Measurements from ENCODE around the gene VPS37C.
"Not testable (repeated sequence)": the region's sequence is repeated elsewhere in the genome, so short reads cannot be mapped to it uniquely, and the experiment has no call there.

VPS37C gene

GRCh38 chr11:61180205-61180604 is 19.0 kb upstream of the VPS37C start:
- in situ Hi-C loops (cut with MboI; ENCODE audit: low sequenced_read_pairs), result loop anchor here (25.0 kb wide), 1 partner anchor 343 kb away; the partner anchor contains the start of gene CCDC86

- in situ Hi-C loops (cut with MboI; ENCODE audit: low sequenced_read_pairs), result loop anchor here (25.0 kb wide), 1 partner anchor 339 kb away; the partner anchor contains the start of gene CCDC86
Observed at GRCh38 chr11:61176446-61176845, 15.2 kb upstream of the VPS37C start.

GRCh38 chr11:61174949-61175348 is 13.7 kb upstream of the VPS37C start:
- in situ Hi-C loops (cut with MboI; ENCODE audit: low sequenced_read_pairs), result loop anchor here (25.0 kb wide), 1 partner anchor 338 kb away; the partner anchor contains the start of gene CCDC86

GRCh38 chr11:61174273-61174672 is 13.0 kb upstream of the VPS37C start:
- in situ Hi-C loops (cut with MboI; ENCODE audit: low sequenced_read_pairs), result no loop called here

GRCh38 chr11:61173456-61173855 is 12.2 kb upstream of the VPS37C start:
- in situ Hi-C loops (cut with MboI; ENCODE audit: low sequenced_read_pairs), result no loop called here

- in situ Hi-C loops (cut with MboI; ENCODE audit: low sequenced_read_pairs), result no loop called here
Observed at GRCh38 chr11:61172888-61173287, 11.7 kb upstream of the VPS37C start.

GRCh38 chr11:61172356-61172755 is 11.1 kb upstream of the VPS37C start:
- in situ Hi-C loops (cut with MboI; ENCODE audit: low sequenced_read_pairs), result no loop called here

GRCh38 chr11:61171907-61172306 is 10.7 kb upstream of the VPS37C start:
- in situ Hi-C loops (cut with MboI; ENCODE audit: low sequenced_read_pairs), result no loop called here

GRCh38 chr11:61170566-61170965 is 9.3 kb upstream of the VPS37C start:
- in situ Hi-C loops (cut with MboI; ENCODE audit: low sequenced_read_pairs), result no loop called here

- in situ Hi-C loops (cut with MboI; ENCODE audit: low sequenced_read_pairs), result no loop called here
Observed at GRCh38 chr11:61168800-61169199, 7.6 kb upstream of the VPS37C start.

- in situ Hi-C loops (cut with MboI; ENCODE audit: low sequenced_read_pairs), result no loop called here
Observed at GRCh38 chr11:61168042-61168688, 6.9 kb upstream of the VPS37C start.

GRCh38 chr11:61166331-61166730 is 5.1 kb upstream of the VPS37C start:
- in situ Hi-C loops (cut with MboI; ENCODE audit: low sequenced_read_pairs), result not testable (repeated sequence)

- in situ Hi-C loops (cut with MboI; ENCODE audit: low sequenced_read_pairs), result not testable (repeated sequence)
Observed at GRCh38 chr11:61165785-61166184, 4.6 kb upstream of the VPS37C start.

GRCh38 chr11:61164606-61165424 is 3.6 kb upstream of the VPS37C start:
- in situ Hi-C loops (cut with MboI; ENCODE audit: low sequenced_read_pairs), result no loop called here

- in situ Hi-C loops (cut with MboI; ENCODE audit: low sequenced_read_pairs), result no loop called here
Observed at GRCh38 chr11:61163714-61164605, 2.7 kb upstream of the VPS37C start.

- in situ Hi-C loops (cut with MboI; ENCODE audit: low sequenced_read_pairs), result no loop called here
Observed at GRCh38 chr11:61163021-61163420, 1.8 kb upstream of the VPS37C start.

- in situ Hi-C loops (cut with MboI; ENCODE audit: low sequenced_read_pairs), result no loop called here
Observed at GRCh38 chr11:61162092-61162941, 1.1 kb upstream of the VPS37C start.

- in situ Hi-C loops (cut with MboI; ENCODE audit: low sequenced_read_pairs), result no loop called here
Observed at GRCh38 chr11:61160487-61161189, 588 bp downstream of the VPS37C start.

- in situ Hi-C loops (cut with MboI; ENCODE audit: low sequenced_read_pairs), result no loop called here
Observed at GRCh38 chr11:61158691-61159381, 2.4 kb downstream of the VPS37C start.
